Measurements from ENCODE around the gene TMC2. TPM values are rescaled to one million over a fixed set of nuclear protein-coding genes. Genes with fewer than 3 reads are reported as not detected.

TMC2 gene
- total and polyA plus RNA-seq, 2 of the 4 experiments (the other 2 are of a cell fraction), result not detected

GRCh38 chr20:2509468-2509781 lies 26.9 kb upstream of the TMC2 start:
- Histone ChIP-seq H4K8ac (ENCODE audit: low read depth in 2 of 2, low read length in 2 of 2) (peak overlapping the region; percentile 91 to 99), H3K27me3 (ENCODE audit: control insufficient read depth, insufficient read depth, low read length) (no peaks in the 10 kb centered on the region), H3K18ac (ENCODE audit: low read depth, low read length) (no peak overlapping the region; the same call in 1 of the 2 replicates), H3K23ac (ENCODE audit: low read depth, low read length) (peak overlapping the region; percentile 98; the same call in 1 of the 2 replicates), H3K4ac (ENCODE audit: low read depth, low read length) (peak overlapping the region; percentile 98), H2BK15ac (ENCODE audit: low read depth, low read length) (no peak overlapping the region), H2BK5ac (ENCODE audit: low read depth, low read length, poor library complexity, severe bottlenecking) (no peak overlapping the region), H3K4me2 (ENCODE audit: low read depth, low read length) (peak overlapping the region; percentile 92), H2BK20ac (ENCODE audit: low read depth, low read length) (no peak overlapping the region), H3K36me3 (ENCODE audit: control insufficient read depth, insufficient read depth, low read length) (no peaks in the 10 kb centered on the region), H3K4me3 (ENCODE audit: insufficient read depth, low read depth, low read length) (peak overlapping the region; percentile 77), H3K9me3 (ENCODE audit: control insufficient read depth, insufficient read depth, low read length) (no peaks in the 10 kb centered on the region), H3K14ac (replicated peaks; ENCODE audit: low read depth, low read length) (peak overlapping the region; percentile 99), H2BK120ac (ENCODE audit: low read depth, low read length) (no peak overlapping the region), H4K20me1 (ENCODE audit: insufficient read depth, low read length) (no peaks in the 10 kb centered on the region), H4K5ac (ENCODE audit: low read depth, low read length) (peak overlapping the region; percentile 89), H2AK9ac (replicated peaks; ENCODE audit: low read depth, low read length, poor library complexity) (peak overlapping the region; percentile 73), H3K9ac (ENCODE audit: low read depth, low read length) (peak overlapping the region; percentile 85), H3K79me1 (ENCODE audit: low read depth in 1 of 2, low read length in 2 of 2) (peaks cover 5 to 26% of the 10 kb centered on the region in 2 experiments; a peak in 3 of 4 replicates), H4K91ac (ENCODE audit: insufficient read depth, low read depth, low read length) (peak overlapping the region; percentile 90), H2AFZ (replicated peaks; ENCODE audit: low read length, poor library complexity) (peak overlapping the region; percentile 98), H2AK5ac (ENCODE audit: low read depth, low read length) (peak overlapping the region; percentile 30; the same call in 1 of the 2 replicates), H3K9me1 (ENCODE audit: insufficient read depth, low read length) (peaks cover 3% of the 10 kb centered on the region), H3K27ac (ENCODE audit: insufficient read depth, low read length) (peak overlapping the region; percentile 81), H3K4me1 (ENCODE audit: control insufficient read depth, insufficient read depth, low read length) (peaks cover 2% of the 10 kb centered on the region; the same call in 1 of the 2 replicates), H3K56ac (ENCODE audit: extremely low read depth, insufficient read depth, low read length) (peak overlapping the region; percentile 40; the same call in 1 of the 2 replicates)
- TF ChIP-seq CEBPB (IDR thresholded peaks at IDR 0.05; ENCODE audit: low read depth, low read length) (no peak), ELK1 (IDR thresholded peaks at IDR 0.05; ENCODE audit: borderline replicate concordance, low read depth, low read length) (no peak), RFX5 (IDR thresholded peaks at IDR 0.05; ENCODE audit: low read depth, low read length) (no peak), CHD1 (IDR thresholded peaks at IDR 0.05; ENCODE audit: low read depth, low read length) (no peak), RCOR1 (IDR thresholded peaks at IDR 0.05; ENCODE audit: insufficient replicate concordance, low read length) (no peak), NFE2L2 (IDR thresholded peaks at IDR 0.05; ENCODE audit: low read depth, low read length) (no peak), RAD21 (IDR thresholded peaks at IDR 0.05; ENCODE audit: low read length) (no peak), FOS (IDR thresholded peaks at IDR 0.05; ENCODE audit: low read depth, low read length) (no peak), BHLHE40 (IDR thresholded peaks at IDR 0.05; ENCODE audit: low read depth, low read length) (no peak), MAFK (IDR thresholded peaks at IDR 0.05; ENCODE audit: low read depth, low read length) (no peak), POLR2A (IDR thresholded peaks at IDR 0.05; ENCODE audit: low read depth, low read length) (no peak), MXI1 (IDR thresholded peaks at IDR 0.05; ENCODE audit: borderline replicate concordance, low read depth, low read length) (no peak), SMC3 (IDR thresholded peaks at IDR 0.05; ENCODE audit: low read depth, low read length) (no peak), MAZ (IDR thresholded peaks at IDR 0.05; ENCODE audit: borderline replicate concordance, low read depth, low read length) (no peak), USF2 (IDR thresholded peaks at IDR 0.05; ENCODE audit: low read depth, low read length) (no peak), CTCF (conservative IDR thresholded peaks at IDR 0.05; ENCODE audit: low read depth, low read length) (no peak)
- dilution Hi-C loops (cut with HindIII; ENCODE audit: low sequenced_read_pairs, unreplicated experiment) (no loop called here), intact Hi-C loops (cut with micrococcal nuclease) (loop anchor here (2.0 kb wide), 1 partner anchor 15 kb away; no protein-coding TSS in a partner anchor), in situ Hi-C loops (cut with MboI; ENCODE audit: low sequenced_read_pairs) (loop anchor here (25.0 kb wide), 1 partner anchor 328 kb away; the partner anchor contains the start of genes PCED1A and VPS16)
- POLR2A ChIA-PET (ENCODE audit: unreplicated experiment), result no interaction called here
- ATAC-seq (ENCODE audit: low read depth) (peak; percentile 8), DNase-seq (no peak)
- WGBS, 2 experiments (ENCODE audit: extremely low coverage in 2 of 2, insufficient read length in 1 of 2), result no CpG with 5 or more reads among the region's 9 CpGs
- no TSS peak for BruUV-seq (replicated peaks)
- CTCF ChIA-PET, result interaction anchor here (1.0 kb wide), 1 partner anchor 12 kb away, joined by 5 read pairs; no protein-coding TSS in a partner anchor
